Measurements from ENCODE around the gene BLACAT1.
"Not testable (repeated sequence)": the region's sequence is repeated elsewhere in the genome, so short reads cannot be mapped to it uniquely, and the experiment has no call there.

Gene BLACAT1

DNA sequence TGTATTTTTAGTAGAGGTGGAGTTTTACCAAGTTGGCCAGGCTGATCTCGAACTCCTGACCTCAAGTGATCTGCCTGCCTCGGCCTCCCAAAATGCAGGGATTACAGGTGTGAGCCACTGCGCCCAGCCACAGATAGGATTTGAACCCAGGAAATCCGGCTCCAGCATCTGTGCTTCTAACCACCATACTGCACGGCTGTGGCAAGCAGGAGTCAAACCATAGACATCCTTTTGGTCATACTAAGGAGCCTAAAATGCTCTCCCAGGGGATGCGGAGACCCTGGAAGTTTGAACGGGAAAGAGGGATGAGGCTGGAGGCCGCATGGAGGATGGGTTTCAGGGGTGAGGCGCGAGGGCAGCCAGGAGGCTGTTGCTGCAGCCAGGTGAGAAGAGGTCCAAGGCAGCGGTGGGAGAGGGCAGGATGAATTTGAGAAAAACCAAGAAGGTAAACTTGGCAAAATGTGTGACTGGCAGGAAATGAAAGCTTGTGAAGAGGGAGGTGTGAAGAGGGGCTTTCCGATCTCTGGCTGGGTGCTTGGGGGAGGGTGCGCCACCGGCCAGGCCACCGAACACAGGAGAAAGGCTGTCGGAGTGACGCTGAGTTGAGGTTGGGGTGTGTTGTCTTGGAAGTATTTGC lies 24.6 kb upstream of the BLACAT1 start:
- no peaks in the 10 kb centered on the region for H3K27me3 ChIP-seq (ENCODE audit: control insufficient read depth, insufficient read depth, low read length)
- no peak overlapping the region for H3K4me2 ChIP-seq (ENCODE audit: low read length)

GRCh38 chr1:205478985-205479384 lies 23.1 kb upstream of the BLACAT1 start:
- H3K79me2 ChIP-seq; H3K4me2 ChIP-seq (ENCODE audit: low read length); H2AFZ ChIP-seq; H3K36me3 ChIP-seq (ENCODE audit: control insufficient read depth, insufficient read depth, low read length); H3K27me3 ChIP-seq (ENCODE audit: control insufficient read depth, insufficient read depth, low read length); H3K9me3 ChIP-seq (ENCODE audit: control insufficient read depth, low read length); H3K27ac ChIP-seq; H3K4me1 ChIP-seq; H3K9ac ChIP-seq; H3K4me3 ChIP-seq (ENCODE audit: low read depth, low read length): not testable (repeated sequence)

More for the DNA sequence above, 24.6 kb upstream of the BLACAT1 start:
- no peaks in the 10 kb centered on the region for H3K36me3 ChIP-seq (ENCODE audit: control insufficient read depth, insufficient read depth, low read length)
- TF ChIP-seq, protein P1, sequence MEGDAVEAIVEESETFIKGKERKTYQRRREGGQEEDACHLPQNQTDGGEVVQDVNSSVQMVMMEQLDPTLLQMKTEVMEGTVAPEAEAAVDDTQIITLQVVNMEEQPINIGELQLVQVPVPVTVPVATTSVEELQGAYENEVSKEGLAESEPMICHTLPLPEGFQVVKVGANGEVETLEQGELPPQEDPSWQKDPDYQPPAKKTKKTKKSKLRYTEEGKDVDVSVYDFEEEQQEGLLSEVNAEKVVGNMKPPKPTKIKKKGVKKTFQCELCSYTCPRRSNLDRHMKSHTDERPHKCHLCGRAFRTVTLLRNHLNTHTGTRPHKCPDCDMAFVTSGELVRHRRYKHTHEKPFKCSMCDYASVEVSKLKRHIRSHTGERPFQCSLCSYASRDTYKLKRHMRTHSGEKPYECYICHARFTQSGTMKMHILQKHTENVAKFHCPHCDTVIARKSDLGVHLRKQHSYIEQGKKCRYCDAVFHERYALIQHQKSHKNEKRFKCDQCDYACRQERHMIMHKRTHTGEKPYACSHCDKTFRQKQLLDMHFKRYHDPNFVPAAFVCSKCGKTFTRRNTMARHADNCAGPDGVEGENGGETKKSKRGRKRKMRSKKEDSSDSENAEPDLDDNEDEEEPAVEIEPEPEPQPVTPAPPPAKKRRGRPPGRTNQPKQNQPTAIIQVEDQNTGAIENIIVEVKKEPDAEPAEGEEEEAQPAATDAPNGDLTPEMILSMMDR (IDR thresholded peaks at IDR 0.05), result no peak
- no peak overlapping the region for H2AFZ ChIP-seq
- no peak overlapping the region for H3K27ac ChIP-seq
- peaks cover 2% of the 10 kb centered on the region for H3K4me1 ChIP-seq
- no peaks in the 10 kb centered on the region for H3K79me2 ChIP-seq
- no peak overlapping the region for H3K9ac ChIP-seq
- H3K9me3 ChIP-seq (ENCODE audit: control insufficient read depth, low read length), result no peaks in the 10 kb centered on the region
- H3K4me3 ChIP-seq (ENCODE audit: low read depth, low read length), result no peak overlapping the region

DNA sequence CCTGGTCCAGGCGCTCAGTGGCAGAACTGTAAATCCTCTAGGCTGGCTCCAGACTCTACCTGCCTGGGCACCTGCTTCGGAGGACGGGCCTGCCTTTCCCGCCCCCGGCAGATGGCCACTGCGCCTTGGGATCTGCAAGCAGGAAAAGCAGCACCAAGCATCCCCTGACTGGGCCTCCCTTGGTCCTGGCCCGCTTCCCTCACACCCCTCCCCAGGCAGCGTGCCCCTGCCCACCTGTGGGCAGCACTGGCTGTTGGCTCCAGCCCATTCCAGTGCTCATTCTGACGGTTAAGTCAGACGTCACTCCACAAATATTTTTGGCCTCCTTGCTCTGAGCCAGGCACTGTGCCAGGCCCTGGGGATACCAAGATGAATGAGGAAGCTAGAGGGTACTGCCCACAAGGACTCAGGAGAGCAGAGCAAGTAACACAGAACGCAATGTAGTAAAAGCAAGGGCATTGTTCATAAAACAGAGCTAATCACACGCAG lies 22.0 kb upstream of the BLACAT1 start:
- Histone ChIP-seq H3K36me3 (ENCODE audit: control insufficient read depth, insufficient read depth, low read length) (no peaks in the 10 kb centered on the region), H3K27me3 (ENCODE audit: control insufficient read depth, insufficient read depth, low read length) (no peaks in the 10 kb centered on the region), H3K9ac (no peak overlapping the region), H3K4me1 (no peaks in the 10 kb centered on the region), H3K79me2 (no peaks in the 10 kb centered on the region), H3K4me2 (ENCODE audit: low read length) (no peak overlapping the region), H3K27ac (no peak overlapping the region), H2AFZ (no peak overlapping the region), H3K9me3 (ENCODE audit: control insufficient read depth, low read length) (no peaks in the 10 kb centered on the region), H3K4me3 (ENCODE audit: low read depth, low read length) (no peak overlapping the region)
- TF ChIP-seq, protein P1 (IDR thresholded peaks at IDR 0.05), result no peak

- Histone ChIP-seq H3K36me3 (ENCODE audit: control insufficient read depth, insufficient read depth, low read length) (no peaks in the 10 kb centered on the region), H3K27me3 (ENCODE audit: control insufficient read depth, insufficient read depth, low read length) (no peaks in the 10 kb centered on the region), H3K79me2 (no peaks in the 10 kb centered on the region), H3K4me1 (no peaks in the 10 kb centered on the region), H3K4me2 (ENCODE audit: low read length) (no peak overlapping the region), H3K9ac (no peak overlapping the region), H2AFZ (no peak overlapping the region), H3K4me3 (ENCODE audit: low read depth, low read length) (no peak overlapping the region), H3K9me3 (ENCODE audit: control insufficient read depth, low read length) (no peaks in the 10 kb centered on the region), H3K27ac (no peak overlapping the region)
- TF ChIP-seq, protein P1 (IDR thresholded peaks at IDR 0.05), result no peak
Measured at GRCh38 chr1:205477121-205477758, 21.4 kb upstream of the BLACAT1 start.

- Histone ChIP-seq H3K79me2 (no peaks in the 10 kb centered on the region), H3K27ac (no peak overlapping the region), H3K36me3 (ENCODE audit: control insufficient read depth, insufficient read depth, low read length) (no peaks in the 10 kb centered on the region), H3K9me3 (ENCODE audit: control insufficient read depth, low read length) (no peaks in the 10 kb centered on the region), H3K9ac (no peak overlapping the region), H3K4me3 (ENCODE audit: low read depth, low read length) (no peak overlapping the region), H2AFZ (no peak overlapping the region), H3K4me1 (no peaks in the 10 kb centered on the region), H3K27me3 (ENCODE audit: control insufficient read depth, insufficient read depth, low read length) (no peaks in the 10 kb centered on the region), H3K4me2 (ENCODE audit: low read length) (no peak overlapping the region)
- TF ChIP-seq, protein P1 (IDR thresholded peaks at IDR 0.05), result no peak
Measured at GRCh38 chr1:205476648-205477047, 20.8 kb upstream of the BLACAT1 start.
